ENCODE results near the gene FBXO38.
A peak's percentile ranks its signal among the peaks of the same experiment; 100 is the strongest.

FBXO38 gene

DNA sequence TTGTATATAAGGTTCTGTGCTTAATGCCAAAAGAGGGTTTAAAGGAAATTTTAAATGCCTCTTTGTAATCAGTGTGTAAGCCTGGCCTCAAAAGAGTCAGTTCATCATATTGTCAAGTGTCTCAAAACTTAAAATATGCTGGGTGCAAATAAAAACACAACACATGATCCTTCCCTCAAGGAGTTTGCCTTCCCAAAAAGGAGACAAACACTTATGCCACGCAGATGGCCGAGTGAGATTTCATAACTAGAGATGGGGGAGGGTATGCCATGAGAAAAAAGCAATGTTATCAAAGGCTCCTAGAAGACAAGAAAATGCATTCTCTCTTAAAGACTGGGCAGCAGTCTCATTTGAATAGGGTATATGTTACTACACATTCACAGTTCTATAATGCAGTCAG is 55.2 kb downstream of the FBXO38 start:
- no peak overlapping the region for H3K27ac ChIP-seq
- TF ChIP-seq ZFX (IDR thresholded peaks at IDR 0.05; ENCODE audit: borderline replicate concordance) (no peak), CTCF (IDR thresholded peaks at IDR 0.05) (no peak)

DNA sequence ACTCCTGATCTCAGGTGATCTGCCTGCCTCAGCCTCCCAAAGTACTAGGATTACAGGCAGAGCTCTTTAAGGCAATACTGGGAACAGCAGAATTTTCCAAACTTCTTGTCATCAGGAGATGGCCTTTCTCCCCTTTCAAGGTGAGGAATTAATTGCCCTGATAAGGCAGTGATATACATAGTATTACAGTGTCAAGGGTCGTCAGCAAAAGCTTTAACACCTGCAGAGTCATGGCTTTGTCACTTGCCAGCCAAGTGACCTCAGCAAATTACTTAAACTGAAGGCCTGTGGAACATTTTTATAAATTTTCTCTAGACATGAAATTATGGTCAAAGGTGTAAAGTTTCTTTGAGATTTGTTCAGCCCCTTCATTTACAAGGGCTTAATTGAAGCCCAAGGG is 59.5 kb downstream of the FBXO38 start:
- TF ChIP-seq ZFX (IDR thresholded peaks at IDR 0.05; ENCODE audit: borderline replicate concordance) (no peak), CTCF (IDR thresholded peaks at IDR 0.05) (no peak)

GRCh38 chr5:148443998-148444397 is 60.2 kb downstream of the FBXO38 start:
- H3K27ac ChIP-seq = no peak overlapping the region
- TF ChIP-seq CTCF (IDR thresholded peaks at IDR 0.05) = peak; percentile 85
- TF ChIP-seq ZFX (IDR thresholded peaks at IDR 0.05; ENCODE audit: borderline replicate concordance) = no peak

More for the DNA sequence above, 59.5 kb downstream of the FBXO38 start:
- no peak overlapping the region for H3K27ac ChIP-seq

DNA sequence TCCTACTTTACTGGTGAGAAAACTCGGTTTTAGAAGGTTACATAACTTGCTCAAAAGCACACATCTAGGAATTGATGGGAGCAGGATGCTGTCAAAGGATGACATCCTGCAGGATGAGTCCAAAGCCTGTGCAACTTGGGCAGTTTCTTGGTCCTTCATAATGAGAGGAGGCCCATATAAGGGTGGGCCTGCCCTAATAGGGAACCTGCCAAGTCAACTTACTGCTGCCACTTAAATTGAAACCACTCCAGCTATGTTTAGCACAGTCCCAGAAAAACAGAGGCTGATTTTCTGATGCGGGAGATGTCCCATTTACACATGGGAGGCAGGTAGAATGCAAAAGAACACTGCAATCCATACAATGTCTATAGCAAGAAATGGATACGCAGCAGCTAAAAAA is 61.8 kb downstream of the FBXO38 start:
- no peak overlapping the region for H3K27ac ChIP-seq
- TF ChIP-seq CTCF (IDR thresholded peaks at IDR 0.05) (no peak), ZFX (IDR thresholded peaks at IDR 0.05; ENCODE audit: borderline replicate concordance) (no peak)

DNA sequence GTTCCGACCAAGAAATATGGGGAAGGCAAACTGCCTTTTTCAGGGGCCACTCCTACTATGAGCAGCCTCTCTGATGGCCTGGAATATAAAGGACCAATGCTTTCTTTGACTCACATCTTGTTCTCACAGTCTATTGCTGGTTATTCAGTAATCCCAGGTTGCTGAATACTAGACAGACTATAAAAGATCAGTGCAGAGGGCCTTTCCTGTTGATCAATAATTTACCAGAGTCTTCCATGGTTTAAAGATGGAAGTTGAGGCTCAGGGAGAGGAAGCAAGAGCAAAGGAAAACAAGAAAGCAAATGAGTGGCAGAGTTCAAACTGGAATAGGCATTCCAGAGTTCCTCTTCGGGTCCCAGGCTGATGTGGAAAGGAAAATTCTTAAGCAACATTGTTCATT is 62.9 kb downstream of the FBXO38 start:
- TF ChIP-seq ZFX (IDR thresholded peaks at IDR 0.05; ENCODE audit: borderline replicate concordance) (no peak), CTCF (IDR thresholded peaks at IDR 0.05) (no peak)
- no peak overlapping the region for H3K27ac ChIP-seq

- no peak for TF ChIP-seq CTCF (IDR thresholded peaks at IDR 0.05)
Observed at GRCh38 chr5:148452499-148453193, 68.9 kb downstream of the FBXO38 start.

GRCh38 chr5:148454576-148454975 is 70.8 kb downstream of the FBXO38 start:
- TF ChIP-seq ZFX (IDR thresholded peaks at IDR 0.05; ENCODE audit: borderline replicate concordance) = no peak
- no peak for TF ChIP-seq CTCF (IDR thresholded peaks at IDR 0.05)

More at GRCh38 chr5:148452499-148453193, 68.9 kb downstream of the FBXO38 start:
- no peak overlapping the region for H3K27ac ChIP-seq

More at GRCh38 chr5:148454576-148454975, 70.8 kb downstream of the FBXO38 start:
- no peak overlapping the region for H3K27ac ChIP-seq

Measured in 22Rv1 (cell line).